H9 (cell line): Measurements from ENCODE around the gene SHISA4. TPM values are rescaled to one million over a fixed set of nuclear protein-coding genes. Genes with fewer than 3 reads are reported as not detected.
A peak's percentile ranks its signal among the peaks of the same experiment; 100 is the strongest.

Source experiments
- DNase-seq: peaks from one replicate; pipeline ENCODE4 v3.0.0-alpha.2; 2017
- H2AFZ ChIP-seq: one replicate; pipeline ENCODE4 v1.6.1; 2013; ENCODE audit warnings: mild to moderate bottlenecking, low read length, control low read depth, moderate library complexity
- H2AK5ac ChIP-seq: 2 replicates; pipeline ENCODE4 v1.6.1; 2013; ENCODE audit warnings: low read length, control low read depth, mixed read lengths; ENCODE audit not compliant: insufficient read length
- H2BK120ac ChIP-seq: one replicate; pipeline ENCODE4 v1.6.1; 2013; ENCODE audit warnings: low read depth, mild to moderate bottlenecking, low read length, control low read depth, inconsistent platforms; ENCODE audit not compliant: poor library complexity, severe bottlenecking
- H2BK12ac ChIP-seq: 2 replicates; pipeline ENCODE4 v1.6.1; 2013; ENCODE audit warnings: low read length, control low read depth, mixed read lengths, low read depth; ENCODE audit not compliant: insufficient read length
- H2BK15ac ChIP-seq: 2 replicates; pipeline ENCODE4 v1.6.1; 2013; ENCODE audit warnings: low read depth, low read length, control low read depth
- H2BK20ac ChIP-seq: one replicate; pipeline ENCODE4 v1.6.1; 2013; ENCODE audit warnings: low read depth, mild to moderate bottlenecking, low read length, control low read depth, inconsistent platforms; ENCODE audit not compliant: poor library complexity, severe bottlenecking
- H2BK5ac ChIP-seq: 2 replicates; pipeline ENCODE4 v1.6.1; 2013; ENCODE audit warnings: low read length, control low read depth, mixed read lengths; ENCODE audit not compliant: insufficient read length
- H3K14ac ChIP-seq: 2 replicates; pipeline ENCODE4 v1.6.1; 2013; ENCODE audit warnings: low read length, control low read depth; ENCODE audit not compliant: insufficient read depth
- H3K18ac ChIP-seq: 2 replicates; pipeline ENCODE4 v1.6.1; 2013; ENCODE audit warnings: low read depth, mild to moderate bottlenecking, mixed read lengths, low read length, control low read depth; ENCODE audit not compliant: insufficient read length
- H3K23ac ChIP-seq: 2 replicates; pipeline ENCODE4 v1.6.1; 2013; ENCODE audit warnings: low read length, control low read depth, mixed read lengths, low read depth; ENCODE audit not compliant: insufficient read length
- H3K23me2 ChIP-seq: 2 replicates; pipeline ENCODE4 v1.6.1; 2013; ENCODE audit warnings: low read depth, mild to moderate bottlenecking, mixed read lengths, low read length, control low read depth; ENCODE audit not compliant: insufficient read length, poor library complexity, severe bottlenecking
- H3K27ac ChIP-seq: 2 replicates; pipeline ENCODE4 v1.5.1; 2013; ENCODE audit warnings: low read length, control low read depth, mixed read lengths, low read depth; ENCODE audit not compliant: insufficient read length
- H3K27me3 ChIP-seq: 2 replicates; pipeline ENCODE4 v1.6.1; 2013; ENCODE audit warnings: low read length, control low read depth, inconsistent platforms; ENCODE audit not compliant: insufficient read depth
- H3K4ac ChIP-seq: 2 replicates; pipeline ENCODE4 v1.6.1; 2013; ENCODE audit warnings: low read depth, mild to moderate bottlenecking, control low read depth, inconsistent platforms, low read length, moderate library complexity
- H3K4me1 ChIP-seq: 2 replicates; pipeline ENCODE4 v1.6.1; 2013; ENCODE audit warnings: low read length, control low read depth, inconsistent platforms; ENCODE audit not compliant: insufficient read depth
- H3K4me2 ChIP-seq: 2 replicates; pipeline ENCODE4 v1.6.1; 2013; ENCODE audit warnings: low read length, control low read depth, mixed read lengths; ENCODE audit not compliant: insufficient read length, insufficient read depth
- H3K56ac ChIP-seq: 2 replicates; pipeline ENCODE4 v1.6.1; 2013; ENCODE audit warnings: low read depth, mild to moderate bottlenecking, mixed read lengths, low read length, control low read depth; ENCODE audit not compliant: insufficient read length
- H3K79me1 ChIP-seq: 2 replicates; pipeline ENCODE4 v1.6.1; 2013; ENCODE audit warnings: low read depth, mild to moderate bottlenecking, moderate library complexity, low read length, control low read depth, inconsistent platforms; ENCODE audit not compliant: insufficient read depth, poor library complexity, severe bottlenecking
- H3K79me2 ChIP-seq: 2 replicates; pipeline ENCODE4 v1.6.1; 2013; ENCODE audit warnings: low read length, control low read depth, inconsistent platforms; ENCODE audit not compliant: insufficient read depth
- H3K9ac ChIP-seq: 2 replicates; pipeline ENCODE4 v1.6.1; 2013; ENCODE audit warnings: low read length, control low read depth, mixed read lengths; ENCODE audit not compliant: insufficient read length; ENCODE audit errors: extremely low read depth
- H3K9me3 ChIP-seq: one replicate; pipeline ENCODE4 v1.6.1; 2013; ENCODE audit warnings: low read depth, low read length, inconsistent platforms; ENCODE audit not compliant: control insufficient read depth
- H3T11ph ChIP-seq: one replicate; pipeline ENCODE4 v1.6.1; 2013; ENCODE audit warnings: mild to moderate bottlenecking, low read length, control low read depth, inconsistent platforms
- H4K20me1 ChIP-seq: one replicate; pipeline ENCODE4 v1.6.1; 2013; ENCODE audit not compliant: control insufficient read depth, insufficient read length, insufficient read depth
- H4K5ac ChIP-seq: 2 replicates; pipeline ENCODE4 v1.6.1; 2013; ENCODE audit warnings: low read depth, mild to moderate bottlenecking, mixed read lengths, low read length, control low read depth; ENCODE audit not compliant: insufficient read length
- H4K8ac ChIP-seq: replicated peaks from 2 replicates; pipeline ENCODE4 v1.6.1; 2013; ENCODE audit warnings: low read length, control low read depth, mixed read lengths, low read depth; ENCODE audit not compliant: insufficient read length
- H4K91ac ChIP-seq: 2 replicates; pipeline ENCODE4 v1.6.1; 2013; ENCODE audit warnings: low read depth, mild to moderate bottlenecking, moderate library complexity, mixed read lengths, low read length, control low read depth; ENCODE audit not compliant: insufficient read length
- H3K27ac Mint-ChIP-seq, 3 experiments: 2 replicates in 2 of 3; 3 replicates in 1 of 3; pipeline ENCODE4 v1.8.0; 2020 to 2021; ENCODE audit warnings: mixed read lengths in 3 of 3, mild to moderate bottlenecking in 1 of 3, moderate library complexity in 1 of 3
- H3K27me3 Mint-ChIP-seq: 2 replicates; pipeline ENCODE4 v1.8.0; 2021; ENCODE audit warnings: low read depth, mild to moderate bottlenecking, moderate library complexity, mixed read lengths
- H3K36me3 Mint-ChIP-seq, 3 experiments: 2 replicates in 2 of 3; 3 replicates in 1 of 3; pipeline ENCODE4 v1.8.0; 2020 to 2021; ENCODE audit warnings: low read depth in 3 of 3, mixed read lengths in 3 of 3; ENCODE audit not compliant: insufficient read depth in 1 of 3
- H3K4me1 Mint-ChIP-seq, 2 experiments: 2 replicates each; pipeline ENCODE4 v1.8.0; 2020; ENCODE audit warnings: mixed read lengths in 2 of 2
- H3K4me3 Mint-ChIP-seq, 2 experiments: 2 replicates in 1 of 2; 3 replicates in 1 of 2; pipeline ENCODE4 v1.8.0; 2020 to 2021; ENCODE audit warnings: mild to moderate bottlenecking in 2 of 2, mixed read lengths in 2 of 2, moderate library complexity in 1 of 2
- H3K9me3 Mint-ChIP-seq, 2 experiments: 2 replicates in 1 of 2; 3 replicates in 1 of 2; pipeline ENCODE4 v1.8.0; 2020; ENCODE audit warnings: mild to moderate bottlenecking in 2 of 2, mixed read lengths in 2 of 2, moderate library complexity in 1 of 2
- CTCF ChIP-seq: fragments of 200-600 bp; sonication (generic); conservative IDR thresholded peaks from 3 replicates; pipeline ENCODE4 v1.8.0; 2021; ENCODE audit warnings: antibody characterized with exemption, mild to moderate bottlenecking
- WGBS: extraction: QIAGEN DNeasy Blood & Tissue Kit; methylation state at CpG from one replicate; pipeline ENCODE4 v1.1.7; 2013; ENCODE audit warnings: missing lambda C conversion rate, low lambda C conversion rate, mixed read lengths; ENCODE audit not compliant: insufficient read length; ENCODE audit errors: extremely low coverage; 5-methylcytosine and 5-hydroxymethylcytosine counted together
- total RNA-seq: library from RNA; stranded (reverse); gene quantifications from 2 replicates; pipeline ENCODE4 v1.2.1, GENCODE V29; 2021

Gene SHISA4
- total RNA-seq, 1 experiment from 2014 or later: 6.3 TPM

DNA sequence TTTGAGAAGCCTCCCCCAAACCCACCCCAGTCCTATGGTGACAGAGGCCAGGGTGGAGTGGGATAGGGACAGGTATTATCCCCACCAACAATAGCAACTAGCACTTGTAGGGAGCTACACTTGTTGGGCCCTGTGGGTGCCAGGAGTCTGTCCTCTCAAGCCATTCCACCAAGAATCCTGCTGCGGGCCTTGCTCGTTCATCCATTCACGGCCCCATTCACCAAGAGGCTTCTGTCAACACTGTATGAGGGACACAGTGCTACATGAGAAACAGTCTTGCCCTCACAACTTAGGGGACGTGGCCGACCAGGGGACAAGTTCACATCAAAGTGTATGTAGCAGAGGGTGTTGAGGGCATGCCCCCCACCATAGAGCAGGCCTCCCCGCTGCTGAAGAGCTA lies 18.9 kb downstream of the SHISA4 start:
- Histone ChIP-seq H2BK20ac (no peak overlapping the region), H3K56ac (no peak overlapping the region), H2BK5ac (no peak overlapping the region), H2BK12ac (no peak overlapping the region), H3K9me3 (no peaks in the 10 kb centered on the region), H4K8ac (no peak overlapping the region), H3K4me2 (no peak overlapping the region), H3K23me2 (no peaks in the 10 kb centered on the region), H3K4ac (no peak overlapping the region), H3K23ac (no peak overlapping the region), H4K5ac (no peak overlapping the region), H3K18ac (no peak overlapping the region), H2BK120ac (no peak overlapping the region), H3K4me1 (no peaks in the 10 kb centered on the region), H3K79me1 (no peaks in the 10 kb centered on the region), H4K20me1 (no peaks in the 10 kb centered on the region), H2AK5ac (no peak overlapping the region), H3K27me3 (no peaks in the 10 kb centered on the region), H4K91ac (no peak overlapping the region), H3K9ac (no peak overlapping the region), H3K79me2 (no peaks in the 10 kb centered on the region), H3K27ac (no peak overlapping the region), H2BK15ac (no peak overlapping the region), H3T11ph (no peak overlapping the region), H3K14ac (peak overlapping the region; percentile 2; the same call in 1 of the 2 replicates), H2AFZ (no peak overlapping the region)
- Mint-ChIP-seq H3K9me3 (no peaks in the 10 kb centered on the region), H3K4me3 (no peak overlapping the region), H3K4me1 (peaks cover 13 to 16% of the 10 kb centered on the region in 2 experiments), H3K36me3 (no peaks in the 10 kb centered on the region; a peak in 1 of 7 replicates), H3K27me3 (0 out of 2 replicates have a peak, but pooled peaks cover 1% of the 10 kb centered on the region), H3K27ac (no peak overlapping the region)
- DNase-seq: no peak
- TF ChIP-seq CTCF: no peak
- no CpG with 5 or more reads among the region's 6 CpGs for WGBS
